NK-92 treated with Interleukin-12 subunit alpha and Interleukin-12 subunit beta, amount 100 ng/mL, for 24 hours (cell line): ENCODE measurements around the gene NT5C3B.
"Not testable (repeated sequence)": the region's sequence is repeated elsewhere in the genome, so short reads cannot be mapped to it uniquely, and the experiment has no call there.

Source experiments
- DNase-seq: peaks from one replicate; lab custom pipeline; 2025; lab: John Stamatoyannopoulos, UW

NT5C3B gene

DNA sequence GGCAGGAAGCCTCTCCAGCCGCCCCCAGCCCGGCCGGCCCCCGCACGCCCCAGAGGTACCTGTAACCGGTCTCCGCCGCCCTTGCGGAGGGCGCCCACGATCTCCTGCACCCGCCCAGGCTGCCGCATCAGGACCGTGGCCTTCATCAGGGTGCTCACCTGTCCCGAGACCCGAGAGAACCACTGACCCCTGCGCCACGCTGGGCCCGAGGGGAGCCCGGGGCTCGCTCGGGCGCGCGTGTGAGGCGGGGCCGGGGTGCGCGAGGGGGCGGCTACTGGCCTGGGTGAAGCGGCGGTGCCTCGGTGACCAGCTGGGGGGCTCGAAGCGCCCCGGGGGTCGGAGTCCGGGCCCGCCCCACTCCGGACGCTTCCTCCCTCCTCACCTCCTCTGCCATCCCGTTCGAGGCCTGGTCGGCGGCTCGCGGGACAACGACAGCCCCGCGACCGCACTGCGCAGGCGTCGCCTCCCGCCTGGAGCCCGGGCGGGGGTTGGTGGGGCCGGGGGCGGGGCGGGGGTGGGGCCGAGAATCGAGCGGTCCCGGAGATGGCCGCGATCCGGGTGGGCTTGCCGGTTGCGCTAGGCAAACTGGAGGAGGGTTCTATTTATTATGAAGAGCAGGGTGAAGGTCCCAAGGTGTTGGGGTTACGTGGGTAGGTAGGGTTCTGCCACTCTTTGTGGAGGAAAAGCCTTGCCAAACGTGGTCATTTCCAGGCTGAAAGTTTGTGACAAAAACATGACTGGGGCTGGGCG, at the start of gene NT5C3B:
TSS of gene NT5C3B (minus strand) at position 433 of the 750 bp plus-strand sequence. CDS start at position 394, 39 bp downstream.
- DNase-seq = no peak

DNA sequence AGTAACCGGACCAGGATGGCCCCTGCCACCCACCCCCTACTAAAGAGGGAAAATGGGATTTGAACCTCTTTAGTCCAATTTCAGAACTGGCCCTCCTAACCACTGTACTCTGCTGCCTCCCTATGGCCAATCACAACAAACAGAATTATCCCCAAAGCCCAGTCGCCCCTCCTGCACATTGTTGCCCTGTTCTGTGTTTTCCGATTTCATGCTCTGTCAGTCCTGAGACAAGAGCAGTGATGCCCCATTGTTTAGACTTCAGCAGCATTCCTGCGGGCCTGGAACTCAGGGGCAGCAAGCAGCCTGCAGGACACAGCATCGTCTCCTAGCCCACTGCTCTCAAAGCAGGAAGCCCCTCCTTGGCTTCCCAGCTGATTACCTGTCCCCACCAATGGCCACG, 49.7 kb upstream of the NT5C3B start:
- DNase-seq = no peak

DNA sequence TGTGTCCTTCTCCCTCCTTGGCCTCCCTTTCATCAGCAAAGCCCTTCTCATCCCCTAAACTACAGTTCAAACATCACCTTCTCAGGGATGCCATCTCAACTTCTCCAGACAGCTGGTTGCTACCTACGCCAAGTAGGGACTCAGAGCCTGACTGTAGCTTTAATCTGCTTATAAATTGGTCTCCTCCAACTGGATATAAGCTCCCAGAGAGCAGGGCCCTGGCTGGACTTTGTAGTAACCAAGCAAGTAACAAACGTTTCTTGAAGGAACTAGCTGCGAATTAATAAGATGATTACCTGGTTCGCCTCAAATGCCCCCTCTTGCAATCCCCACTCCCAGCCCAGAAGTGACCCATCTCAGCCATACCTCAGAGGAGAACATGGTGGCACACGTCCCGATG, 46.7 kb upstream of the NT5C3B start:
- DNase-seq = no peak

DNA sequence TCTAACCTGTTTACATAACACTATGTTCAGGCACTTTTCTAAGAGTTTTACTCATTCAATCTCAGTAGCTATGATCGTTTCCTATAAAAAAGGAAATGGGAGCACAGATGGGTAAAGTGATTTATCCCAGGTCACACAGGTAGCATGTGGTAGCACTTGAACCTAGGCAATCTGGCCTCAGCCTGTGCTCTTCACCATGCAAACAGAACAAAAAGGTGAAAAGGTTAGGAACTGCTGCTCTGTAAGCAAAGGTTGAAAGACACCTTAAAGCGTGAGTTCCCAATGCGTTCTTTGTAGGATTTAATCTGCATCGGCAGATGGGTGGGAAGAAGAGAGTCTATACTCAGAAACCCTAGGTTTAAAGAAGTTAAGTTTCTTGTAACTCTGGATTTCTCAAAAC, 44.1 kb upstream of the NT5C3B start:
- DNase-seq = no peak

DNA sequence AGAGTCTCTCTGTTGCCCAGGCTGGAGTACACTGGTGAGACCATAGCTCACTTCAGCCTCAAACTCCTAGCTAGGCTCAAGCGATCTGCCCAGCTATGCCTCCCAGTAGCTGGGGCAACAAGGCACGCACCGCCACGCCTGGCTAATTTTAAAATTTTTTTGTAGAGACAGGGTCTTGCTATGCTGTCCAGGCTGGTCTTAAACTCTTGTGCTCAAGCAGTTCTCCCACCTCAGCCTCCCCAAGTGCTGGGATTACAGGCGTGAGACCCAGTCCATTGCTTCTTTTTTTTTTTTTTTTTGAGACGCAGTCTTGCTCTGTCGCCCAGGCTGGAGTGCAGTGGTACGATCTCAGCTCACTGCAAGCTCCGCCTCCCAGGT, 38.2 kb upstream of the NT5C3B start:
- DNase-seq = not testable (repeated sequence)

DNA sequence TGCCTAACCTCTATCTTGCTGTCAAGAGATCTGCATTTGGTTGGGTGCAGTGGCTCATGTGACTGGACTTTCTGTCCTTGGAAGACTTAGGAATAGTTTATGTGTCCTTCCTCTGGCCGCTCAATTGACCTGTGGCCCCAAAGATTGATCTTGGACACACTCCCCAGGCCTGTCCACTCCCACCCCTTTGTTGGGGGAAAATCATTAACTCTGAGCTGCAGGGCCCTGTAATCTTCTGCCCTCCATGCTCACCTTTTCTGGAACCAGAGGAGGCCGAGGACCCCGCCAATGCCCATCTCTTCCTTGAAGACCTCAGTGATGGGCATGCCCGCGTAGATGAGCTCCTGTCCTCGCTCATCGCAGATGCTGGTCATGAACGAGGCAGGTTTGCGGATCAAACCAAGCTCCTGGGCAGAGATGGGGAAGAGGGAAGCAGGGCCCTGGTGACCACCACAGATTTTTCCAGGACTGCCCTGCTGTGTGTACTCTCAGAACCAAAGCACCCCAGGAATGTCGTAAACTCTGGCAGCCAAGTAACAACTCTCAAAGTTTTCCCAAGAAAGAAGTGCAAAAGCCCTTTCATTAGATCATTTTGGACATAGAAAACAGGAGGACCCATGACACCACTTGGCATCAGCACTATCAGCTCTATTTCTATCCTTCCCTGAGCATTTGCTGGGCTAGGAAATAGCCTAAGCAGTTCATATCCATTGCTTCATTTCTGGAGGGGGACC, 37.7 kb upstream of the NT5C3B start:
- DNase-seq = no peak

DNA sequence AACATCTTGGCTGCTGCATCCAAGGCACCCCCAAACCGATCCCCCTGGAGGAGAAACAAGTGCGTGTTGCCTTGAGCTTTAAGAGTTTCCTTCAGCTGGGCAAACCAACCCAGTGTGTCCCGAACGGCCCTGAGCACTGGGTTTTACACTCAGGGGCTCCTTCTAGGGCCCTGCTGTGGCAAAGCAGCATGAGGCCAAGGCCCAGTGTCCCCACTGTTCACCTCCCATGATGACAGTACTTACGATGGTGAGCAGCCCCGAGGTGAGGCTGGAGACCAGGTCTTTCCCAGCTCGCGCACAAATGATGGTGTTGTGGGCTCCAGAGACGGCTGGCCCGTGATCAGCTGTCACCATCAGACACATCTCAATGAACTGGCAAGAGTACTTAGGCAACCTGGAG, 35.8 kb upstream of the NT5C3B start:
- DNase-seq = no peak

DNA sequence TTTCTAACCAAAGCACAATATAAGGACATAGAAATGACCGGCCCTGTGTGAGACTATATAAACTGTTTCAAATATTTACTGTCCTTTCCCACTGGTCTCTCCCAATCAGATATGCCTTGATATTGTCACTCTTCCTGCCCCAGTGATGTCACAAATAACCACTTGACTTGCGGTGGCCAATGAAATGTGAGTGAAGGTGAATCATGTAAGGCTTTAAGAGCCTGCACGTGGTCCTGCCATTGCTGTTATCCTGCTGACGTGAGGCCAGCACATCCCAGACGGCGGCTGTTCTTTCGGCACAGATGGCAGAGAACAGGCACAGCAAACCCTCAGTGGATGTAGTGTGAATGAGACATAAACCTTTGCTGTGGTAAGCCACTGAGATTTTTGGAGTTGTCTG, 34.6 kb upstream of the NT5C3B start:
- no peak for DNase-seq

DNA sequence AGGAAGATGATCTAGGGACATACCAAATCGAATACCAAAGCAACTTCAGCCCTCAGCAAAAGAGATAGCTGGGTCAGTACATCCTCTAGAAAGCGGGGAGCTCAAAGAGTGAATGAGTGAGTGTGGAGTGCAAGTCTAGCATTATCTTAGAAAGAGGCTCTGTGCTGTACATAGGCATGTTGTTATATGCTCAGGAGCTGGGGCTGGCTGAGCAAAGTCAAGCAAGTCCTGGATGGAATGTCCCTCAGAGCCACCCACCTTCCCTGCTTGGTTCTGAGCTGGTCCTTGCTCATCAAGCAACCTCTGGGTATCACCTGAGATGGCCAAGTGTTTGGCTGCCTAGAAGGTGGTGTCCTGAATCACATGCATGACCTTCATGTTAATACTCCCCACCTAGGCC, 34.1 kb upstream of the NT5C3B start:
- DNase-seq = no peak

DNA sequence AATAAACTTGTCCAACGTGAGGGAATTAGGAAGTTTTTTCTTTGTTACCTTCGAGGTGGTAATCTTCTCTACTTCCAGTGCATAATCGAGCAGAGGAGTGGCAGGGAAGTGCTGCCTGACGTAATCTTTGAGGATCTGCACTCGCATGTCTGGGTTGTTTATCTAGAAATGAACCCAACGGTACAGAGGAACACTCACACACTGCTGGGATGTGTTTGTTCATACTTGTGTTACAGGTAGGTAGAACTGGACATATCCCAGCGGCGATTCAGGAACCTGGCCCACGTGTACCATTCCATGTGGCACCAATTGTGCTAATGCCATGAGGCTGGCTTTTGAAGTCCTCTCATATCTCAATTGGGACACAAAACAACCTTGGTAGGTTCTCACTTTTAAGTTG, 33.4 kb upstream of the NT5C3B start:
- DNase-seq = no peak

DNA sequence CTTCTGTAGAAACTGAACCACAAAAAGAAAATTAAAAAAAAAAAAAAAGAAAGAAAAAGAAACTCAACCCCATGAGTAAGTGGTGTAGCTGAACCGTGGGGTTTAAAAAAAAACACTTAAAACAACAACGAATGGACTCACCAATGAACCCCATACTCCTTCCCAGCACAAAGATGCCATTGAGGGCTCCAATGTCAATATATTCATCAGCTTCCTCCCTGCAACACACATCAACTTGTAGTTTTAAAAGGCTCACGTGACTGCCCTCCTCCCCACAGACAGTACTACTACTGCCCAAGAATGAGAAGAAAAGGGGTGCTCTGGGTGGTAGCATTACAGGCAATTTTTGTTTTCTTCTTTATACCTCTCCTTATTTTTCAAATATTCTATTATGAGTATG, 32.5 kb upstream of the NT5C3B start:
- DNase-seq = no peak

DNA sequence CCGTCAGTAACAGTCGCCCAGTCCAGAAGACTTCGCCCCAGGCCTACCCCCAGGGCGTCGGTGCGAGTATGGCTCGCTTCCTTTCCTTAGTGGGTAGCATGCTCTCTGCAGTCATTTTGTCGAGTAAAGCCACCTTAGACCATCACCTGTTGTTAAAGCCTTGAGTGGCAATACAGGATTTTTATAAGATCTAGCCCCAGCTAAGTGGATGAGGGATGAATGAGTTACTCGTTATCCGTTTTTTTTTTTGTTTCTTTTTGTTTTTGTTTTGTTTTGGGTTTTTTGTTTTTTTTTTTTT, 29.5 kb upstream of the NT5C3B start:
- DNase-seq = no peak

DNA sequence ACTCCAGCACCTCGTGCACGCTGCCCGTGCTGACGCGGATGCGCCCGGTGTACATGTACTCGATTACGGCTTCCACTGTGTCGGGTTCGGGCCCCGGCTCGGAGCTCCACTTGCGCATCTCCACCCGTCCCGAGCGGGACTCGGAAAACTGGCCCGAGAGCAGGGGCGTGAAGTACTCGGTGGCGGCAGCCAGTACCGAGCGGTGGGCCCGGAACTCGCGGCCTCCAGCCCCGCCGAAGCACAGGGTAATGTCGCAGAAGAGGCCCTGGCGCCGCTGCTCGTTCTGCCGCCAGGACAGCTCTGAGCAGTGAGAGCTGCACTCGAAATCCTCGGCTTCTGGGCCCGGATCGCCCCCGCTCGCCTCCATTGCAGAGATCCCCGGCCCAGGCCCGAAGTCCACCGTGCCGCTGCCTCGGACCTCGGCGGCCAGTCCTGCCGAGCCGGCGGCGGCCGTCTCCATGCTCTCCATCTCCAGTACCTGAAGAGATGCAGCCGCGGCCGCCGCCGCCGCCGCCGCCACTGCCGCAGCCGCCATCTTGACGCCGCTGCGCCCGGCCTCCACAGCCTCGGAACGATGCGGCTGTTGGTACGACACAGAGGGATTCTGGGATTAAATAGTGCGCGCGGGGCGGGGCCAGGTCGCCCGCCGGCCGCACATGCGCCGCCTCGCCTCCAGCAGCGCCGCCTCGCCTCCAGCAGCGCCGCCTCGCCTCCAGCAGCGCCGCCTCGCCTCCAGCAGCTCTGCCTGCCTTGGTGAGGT, 29.0 kb upstream of the NT5C3B start, which contains the start of gene KLHL11:
TSS of gene KLHL11 (minus strand) at position 588 of the 760 bp plus-strand sequence. CDS start at position 535, 53 bp downstream.
- peak; percentile 78 for DNase-seq

DNA sequence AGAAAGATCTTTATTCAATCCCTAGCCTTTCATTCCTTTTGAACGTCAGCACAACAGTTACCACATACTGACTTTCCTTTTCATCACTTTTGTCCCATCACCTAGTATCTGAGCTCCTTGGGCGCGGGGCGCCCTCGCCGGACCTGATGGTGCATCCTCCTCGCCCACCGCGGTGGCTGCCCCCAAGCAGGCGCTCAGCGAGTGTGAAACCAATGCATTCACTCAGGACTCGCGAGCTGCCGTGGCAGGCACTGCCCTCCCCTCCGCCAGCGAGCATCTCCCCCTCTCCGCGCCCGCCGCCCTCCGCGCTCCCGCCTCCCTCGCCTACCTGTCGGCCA, 28.4 kb upstream of the NT5C3B start:
- DNase-seq = no peak

DNA sequence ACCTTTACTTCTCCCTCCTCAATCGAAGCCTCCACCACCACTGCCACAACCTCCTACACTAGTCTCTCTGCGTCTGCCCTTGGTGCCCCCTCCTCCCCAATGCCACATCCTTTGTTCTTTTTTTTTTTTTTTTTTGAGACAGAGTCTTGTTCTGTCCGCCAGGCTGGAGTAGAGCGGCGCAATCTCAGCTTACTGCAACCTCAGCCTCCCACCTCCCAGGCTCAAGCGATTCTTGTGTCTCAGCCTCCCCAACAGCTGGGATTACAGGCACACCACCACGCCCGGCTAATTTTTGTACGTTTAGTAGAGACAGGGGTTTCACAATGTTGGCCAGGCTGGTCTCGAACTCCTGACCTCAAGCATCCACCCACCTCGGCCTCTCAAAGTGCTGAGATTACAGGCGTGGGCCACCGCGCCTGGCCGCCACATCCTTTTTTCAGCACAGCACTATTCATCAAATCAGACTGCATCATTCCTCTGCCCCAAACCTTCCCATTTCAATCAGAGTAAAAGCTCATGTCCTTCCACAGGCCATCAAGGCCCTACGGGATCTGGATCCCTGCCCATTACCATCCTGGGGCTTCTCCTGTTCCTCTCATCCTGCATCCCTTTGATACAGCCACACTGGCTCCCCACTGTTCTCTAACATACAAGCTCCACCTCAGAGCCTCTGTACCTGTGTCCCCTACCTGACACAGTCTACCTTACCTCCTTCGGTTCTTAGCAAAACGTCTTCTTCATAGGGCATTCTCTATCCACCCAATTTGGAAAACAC, 27.2 kb upstream of the NT5C3B start:
- DNase-seq = no peak

DNA sequence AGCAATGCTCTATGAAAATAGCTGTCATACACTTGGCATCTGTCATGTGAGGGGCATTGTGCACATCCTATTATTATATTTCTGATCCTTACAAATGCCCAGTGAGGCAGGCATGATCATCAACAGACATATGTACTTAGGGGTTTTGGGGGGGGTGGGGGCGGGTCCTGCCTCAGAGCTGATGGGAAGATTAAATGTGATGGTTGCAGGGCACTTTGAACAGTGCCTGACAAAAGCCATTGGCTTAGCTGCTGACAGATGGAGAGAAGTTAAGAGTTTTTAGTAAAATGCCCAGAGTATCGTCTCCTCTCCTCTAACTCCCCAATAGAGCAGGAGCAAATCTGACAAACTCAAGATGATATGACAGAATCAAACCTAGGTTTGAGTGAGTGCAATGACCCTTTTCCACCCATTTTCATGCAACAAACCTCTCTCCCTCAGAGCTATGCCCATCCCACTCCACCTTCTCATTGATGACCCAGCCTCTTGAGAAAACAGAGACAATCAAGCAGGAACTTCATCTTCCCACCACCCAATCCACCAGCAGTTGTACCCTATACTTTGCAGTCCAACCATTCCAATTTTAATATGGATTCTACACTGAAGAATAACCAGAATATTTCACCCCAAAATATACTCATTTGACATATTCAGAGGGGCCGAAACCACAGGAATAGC, 24.4 kb upstream of the NT5C3B start:
- no peak for DNase-seq

DNA sequence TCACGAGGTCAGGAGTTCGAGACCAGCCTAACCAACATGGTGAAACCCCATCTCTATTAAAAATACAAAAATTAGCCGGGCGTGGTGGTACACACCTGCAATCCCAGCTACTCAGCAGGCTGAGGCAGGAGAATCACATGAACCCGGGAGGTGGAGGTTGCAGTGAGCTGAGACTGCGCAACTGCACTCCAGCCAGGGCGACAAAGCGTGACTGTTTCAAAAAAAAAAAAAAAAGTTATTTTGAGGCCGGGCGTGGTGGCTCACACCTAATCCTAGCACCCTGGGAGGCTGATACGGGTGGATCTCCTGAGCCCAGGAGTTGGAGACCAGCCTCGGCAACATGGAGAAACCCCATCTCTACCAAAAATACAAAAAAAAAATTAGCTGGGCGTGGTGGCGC, 15.3 kb upstream of the NT5C3B start:
- DNase-seq = not testable (repeated sequence)

DNA sequence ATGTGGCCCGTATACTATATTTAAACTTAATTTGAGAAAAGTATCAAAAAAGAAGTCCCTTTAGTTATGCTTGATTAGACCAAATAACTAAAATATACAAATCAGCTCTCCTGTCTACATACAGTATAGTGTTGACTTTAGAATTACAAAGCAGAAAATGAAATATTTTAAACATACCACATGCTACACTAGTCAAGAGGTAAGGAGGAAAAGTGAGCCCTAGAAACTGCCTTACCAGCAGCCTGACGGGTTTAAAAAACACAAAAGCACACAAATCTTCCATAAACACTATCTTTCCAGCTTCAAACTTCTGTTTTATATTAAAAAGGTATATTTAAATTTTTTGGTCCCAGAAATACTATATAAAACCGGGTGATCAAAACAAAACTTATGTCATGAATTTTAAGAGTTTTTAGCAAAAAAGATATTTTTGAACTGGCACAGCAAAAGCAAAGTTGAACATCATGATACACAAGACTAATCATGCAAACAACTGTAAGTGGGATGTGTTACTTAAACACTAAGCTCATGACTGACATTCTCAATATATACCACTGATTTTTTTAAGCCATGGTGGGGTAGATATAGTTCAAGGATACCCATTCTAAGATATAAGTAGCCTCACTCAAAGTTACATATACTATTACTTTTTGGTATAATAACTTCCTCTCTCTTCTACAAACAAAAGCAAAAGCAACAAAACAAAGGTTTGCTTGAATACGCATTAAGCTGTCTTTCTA, 13.4 kb upstream of the NT5C3B start:
- DNase-seq = no peak

DNA sequence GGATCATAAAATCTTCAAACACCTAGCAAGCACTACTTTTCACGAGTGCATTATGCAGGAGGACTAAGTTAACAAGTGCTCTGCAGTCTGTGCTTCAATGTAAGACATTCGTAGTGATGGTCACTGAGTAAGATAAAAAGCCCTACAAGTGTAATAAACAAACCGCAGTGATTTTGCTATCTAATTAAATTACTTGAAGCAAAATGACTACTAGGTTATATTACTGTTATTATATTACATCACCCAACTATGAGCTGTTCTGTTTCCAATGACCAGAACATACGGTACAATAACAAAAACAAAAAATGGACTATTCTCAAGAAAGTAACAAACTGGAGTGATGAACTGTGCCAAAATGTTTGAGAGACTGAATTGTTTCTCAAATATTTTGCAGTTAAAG, 12.8 kb upstream of the NT5C3B start:
- no peak for DNase-seq

DNA sequence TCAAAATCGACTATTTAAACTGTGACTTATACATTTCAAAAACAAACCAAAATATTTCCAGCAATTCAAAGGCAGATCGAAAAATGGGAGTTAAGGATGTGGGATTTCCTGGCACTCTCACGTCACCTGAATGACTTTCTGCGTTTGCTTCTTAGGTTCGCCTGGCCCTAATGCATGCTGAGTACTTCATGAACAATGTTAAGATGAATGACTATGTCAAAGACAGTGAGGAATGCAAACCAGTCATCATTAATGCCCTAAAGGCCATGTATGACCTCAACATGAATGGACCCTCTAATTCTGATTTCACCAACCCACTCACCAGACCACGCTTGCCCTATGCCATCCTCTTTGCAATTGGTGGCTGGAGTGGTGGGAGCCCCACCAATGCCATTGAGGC, 8.9 kb upstream of the NT5C3B start:
- no peak for DNase-seq

DNA sequence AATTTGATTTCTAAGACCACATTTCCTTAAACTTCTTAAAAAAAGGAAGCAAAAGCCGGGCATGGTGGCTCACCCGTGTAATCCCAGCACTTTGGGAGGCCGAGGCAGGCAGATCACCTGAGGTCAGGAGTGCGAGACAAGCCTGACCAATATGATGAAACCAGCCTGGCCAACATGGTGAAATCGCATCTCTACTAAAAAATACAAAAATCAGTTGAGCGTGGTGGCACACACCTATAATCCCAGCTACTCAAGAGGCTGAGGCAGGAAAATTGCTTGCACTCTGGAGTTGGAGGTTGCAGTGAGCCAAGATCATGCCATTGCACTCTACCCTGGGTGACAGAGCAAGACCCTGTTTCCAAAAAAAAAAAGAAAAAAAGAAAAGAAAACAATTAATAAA, 4.7 kb upstream of the NT5C3B start:
- not testable (repeated sequence) for DNase-seq
